ENCODE measurements around the gene UBL4A. TPM values are rescaled to one million over a fixed set of nuclear protein-coding genes. Genes with fewer than 3 reads are reported as not detected.
"Not testable (repeated sequence)": the region's sequence is repeated elsewhere in the genome, so short reads cannot be mapped to it uniquely, and the experiment has no call there.

UBL4A gene
- polyA plus RNA-seq, 3 donors from 2014 or later: 56.3 to 68.9 (median 61.2) TPM

GRCh38 chrX:154502098-154502497 lies 15.7 kb upstream of the UBL4A start:
- no peaks in the 10 kb centered on the region for H3K4me1 Mint-ChIP-seq
- DNase-seq: no peak
- peaks cover 1 to 7% (median 4%) of the 10 kb centered on the region in 3 donors for H3K27me3 Mint-ChIP-seq (ENCODE audit: low read depth in 3 of 3)
- H3K9me3 Mint-ChIP-seq: no peaks in the 10 kb centered on the region
- no peak overlapping the region for H3K27ac Mint-ChIP-seq
- H3K36me3 Mint-ChIP-seq: no peaks in the 10 kb centered on the region
- H3K4me3 Mint-ChIP-seq: no peak overlapping the region

GRCh38 chrX:154501423-154501822 lies 15.0 kb upstream of the UBL4A start:
- H3K4me3 Mint-ChIP-seq; DNase-seq; H3K36me3 Mint-ChIP-seq; H3K27ac Mint-ChIP-seq; H3K4me1 Mint-ChIP-seq; H3K9me3 Mint-ChIP-seq; H3K27me3 Mint-ChIP-seq (ENCODE audit: low read depth in 3 of 3): not testable (repeated sequence)

GRCh38 chrX:154496591-154497137 lies 10.2 kb upstream of the UBL4A start:
- DNase-seq, H3K36me3 Mint-ChIP-seq, H3K9me3 Mint-ChIP-seq: not testable (repeated sequence)

GRCh38 chrX:154495472-154495922 lies 9.1 kb upstream of the UBL4A start:
- no peak overlapping the region for H3K4me3 Mint-ChIP-seq
- H3K9me3 Mint-ChIP-seq: no peaks in the 10 kb centered on the region
- no peak for DNase-seq
- H3K4me1 Mint-ChIP-seq: peaks cover 0 to 8% of the 10 kb centered on the region in 2 donors
- no peaks in the 10 kb centered on the region for H3K36me3 Mint-ChIP-seq
- peaks cover 2 to 3% (median 3%) of the 10 kb centered on the region in 3 donors for H3K27me3 Mint-ChIP-seq (ENCODE audit: low read depth in 3 of 3)
- no peak overlapping the region for H3K27ac Mint-ChIP-seq

More at GRCh38 chrX:154496591-154497137, 10.2 kb upstream of the UBL4A start:
- not testable (repeated sequence) for H3K27me3 Mint-ChIP-seq (ENCODE audit: low read depth in 3 of 3); H3K27ac Mint-ChIP-seq; H3K4me3 Mint-ChIP-seq; H3K4me1 Mint-ChIP-seq

- peaks cover 3 to 7% (median 6%) of the 10 kb centered on the region in 3 donors for H3K27me3 Mint-ChIP-seq (ENCODE audit: low read depth in 3 of 3)
Observed at GRCh38 chrX:154494715-154495114, 8.3 kb upstream of the UBL4A start.

GRCh38 chrX:154490414-154491083 lies 4.1 kb upstream of the UBL4A start, which contains the start of gene SLC10A3:
TSS of gene SLC10A3 (minus strand) at chrX:154490629. CDS start at chrX:154488940, 1,689 bp downstream.
- Mint-ChIP-seq H3K36me3 (no peaks in the 10 kb centered on the region), H3K4me3 (peak within 1 kb of the TSS; percentile 86 to 88 (median 87)), H3K27me3 (ENCODE audit: low read depth in 3 of 3) (peaks cover 1 to 11% (median 6%) of the 10 kb centered on the region in 3 donors), H3K27ac (peak within 1 kb of the TSS; percentile 90 to 97 (median 95)), H3K4me1 (peaks cover 22 to 26% of the 10 kb centered on the region in 2 donors), H3K9me3 (no peaks in the 10 kb centered on the region)
- peak; percentile 88 to 92 (median 90) for DNase-seq

More at GRCh38 chrX:154494715-154495114, 8.3 kb upstream of the UBL4A start:
- Mint-ChIP-seq H3K9me3 (no peaks in the 10 kb centered on the region), H3K36me3 (no peaks in the 10 kb centered on the region), H3K27ac (no peak overlapping the region), H3K4me3 (no peak overlapping the region), H3K4me1 (peaks cover 2 to 9% of the 10 kb centered on the region in 2 donors)
- DNase-seq: no peak

GRCh38 chrX:154490021-154490413 lies 3.6 kb upstream of the UBL4A start:
- Mint-ChIP-seq H3K27ac (peak overlapping the region; percentile 87 to 95 (median 94)), H3K4me3 (peak overlapping the region; percentile 83 to 88 (median 87)), H3K4me1 (peaks cover 22 to 28% of the 10 kb centered on the region in 2 donors), H3K27me3 (ENCODE audit: low read depth in 3 of 3) (peaks cover 1 to 11% (median 6%) of the 10 kb centered on the region in 3 donors), H3K36me3 (no peaks in the 10 kb centered on the region), H3K9me3 (no peaks in the 10 kb centered on the region)
- no peak for DNase-seq

GRCh38 chrX:154489182-154489581 lies 2.8 kb upstream of the UBL4A start:
- peak overlapping the region; percentile 83 to 88 (median 87) for H3K4me3 Mint-ChIP-seq
- H3K9me3 Mint-ChIP-seq: no peaks in the 10 kb centered on the region
- H3K27ac Mint-ChIP-seq: peak overlapping the region; percentile 87 to 95 (median 94)
- peaks cover 22 to 28% of the 10 kb centered on the region in 2 donors for H3K4me1 Mint-ChIP-seq
- DNase-seq: no peak
- H3K27me3 Mint-ChIP-seq (ENCODE audit: low read depth in 3 of 3): peaks cover 1 to 11% (median 6%) of the 10 kb centered on the region in 3 donors
- H3K36me3 Mint-ChIP-seq: no peaks in the 10 kb centered on the region

GRCh38 chrX:154488336-154489075 lies 2.1 kb upstream of the UBL4A start:
- Mint-ChIP-seq H3K27ac (peak overlapping the region; percentile 53 to 94 (median 84)), H3K9me3 (no peaks in the 10 kb centered on the region), H3K27me3 (ENCODE audit: low read depth in 3 of 3) (peaks cover 1 to 11% (median 6%) of the 10 kb centered on the region in 3 donors), H3K4me3 (peak overlapping the region; percentile 21 to 87 (median 57)), H3K4me1 (peaks cover 22 to 28% of the 10 kb centered on the region in 2 donors), H3K36me3 (no peaks in the 10 kb centered on the region)
- DNase-seq: no peak

- Mint-ChIP-seq H3K9me3 (no peaks in the 10 kb centered on the region), H3K4me1 (peaks cover 22 to 28% of the 10 kb centered on the region in 2 donors), H3K27ac (peak overlapping the region; percentile 53 to 92 (median 86)), H3K36me3 (no peaks in the 10 kb centered on the region), H3K4me3 (peak overlapping the region; percentile 57 to 81 (median 71)), H3K27me3 (ENCODE audit: low read depth in 3 of 3) (peaks cover 1 to 11% (median 6%) of the 10 kb centered on the region in 3 donors)
- no peak for DNase-seq
Observed at GRCh38 chrX:154487518-154488290, 1.3 kb upstream of the UBL4A start.

- Mint-ChIP-seq H3K4me3 (peak overlapping the region in 1 of 5 donors; percentile 66), H3K9me3 (no peaks in the 10 kb centered on the region), H3K27ac (no peak overlapping the region), H3K27me3 (ENCODE audit: low read depth in 3 of 3) (peaks cover 3 to 12% (median 6%) of the 10 kb centered on the region in 3 donors), H3K36me3 (no peaks in the 10 kb centered on the region), H3K4me1 (peaks cover 22 to 28% of the 10 kb centered on the region in 2 donors)
- DNase-seq: peak; percentile 51 to 56 (median 55)
Observed at GRCh38 chrX:154486052-154486395, 391 bp downstream of the UBL4A start.

GRCh38 chrX:154485150-154486051 lies 1.0 kb downstream of the UBL4A start:
- peak overlapping the region; percentile 49 to 65 (median 57) for H3K4me3 Mint-ChIP-seq

More at GRCh38 chrX:154485150-154486051, 1.0 kb downstream of the UBL4A start:
- Mint-ChIP-seq H3K27me3 (ENCODE audit: low read depth in 3 of 3) (peaks cover 2 to 10% (median 4%) of the 10 kb centered on the region in 3 donors), H3K9me3 (no peaks in the 10 kb centered on the region), H3K4me1 (peaks cover 22 to 24% of the 10 kb centered on the region in 2 donors), H3K36me3 (no peaks in the 10 kb centered on the region), H3K27ac (peak overlapping the region in 5 of 6 donors; percentile 68 to 81 (median 75))
- DNase-seq: peak in 1 of 3 donors; percentile 10
